NCI-H2196 treated with DMSO at 0.1 percent for 48 hours (cell line): ENCODE data around the gene CLASP1.

Source experiments
- DNase-seq: peaks from one replicate; lab custom pipeline; 2025; ENCODE audit not compliant: unreplicated experiment; lab: John Stamatoyannopoulos, UW

The CLASP1 gene

DNA sequence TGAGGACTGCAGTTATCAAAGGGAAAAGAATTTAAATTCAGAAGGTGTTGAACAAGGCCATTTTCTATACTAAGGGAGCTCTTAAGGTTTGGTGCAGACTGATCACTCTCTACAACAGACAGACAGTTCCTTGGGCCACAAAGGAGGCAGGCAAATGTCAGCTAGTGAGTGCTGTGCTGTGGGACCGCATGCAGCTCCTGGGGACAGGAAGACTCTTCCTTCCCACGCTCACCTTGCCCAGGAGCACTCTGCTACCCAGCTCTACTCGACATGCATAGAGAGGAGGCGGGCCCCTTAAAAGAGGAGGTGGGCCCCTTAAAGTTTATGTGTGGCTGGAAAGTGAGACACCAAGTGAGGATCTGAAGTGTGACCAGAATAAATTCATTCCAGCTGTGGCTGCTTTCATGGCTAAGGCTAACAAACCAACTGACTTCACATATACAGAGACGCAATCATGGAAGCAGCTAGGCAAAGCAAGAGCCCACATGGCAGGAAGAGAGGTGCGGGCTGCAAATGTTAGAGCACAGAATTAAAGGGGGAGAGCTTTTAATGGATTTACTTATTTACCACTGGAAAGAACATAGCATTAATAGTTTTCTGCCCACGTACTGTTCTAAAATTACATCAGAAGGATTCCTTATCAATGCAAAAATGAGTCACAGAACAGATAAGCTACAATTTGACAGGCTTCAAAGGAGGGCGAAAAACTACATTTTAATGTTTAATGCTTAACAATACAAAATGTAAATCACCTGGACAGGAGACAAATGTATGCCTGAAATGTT lies 220.0 kb downstream of the CLASP1 start:
- no peak for DNase-seq

DNA sequence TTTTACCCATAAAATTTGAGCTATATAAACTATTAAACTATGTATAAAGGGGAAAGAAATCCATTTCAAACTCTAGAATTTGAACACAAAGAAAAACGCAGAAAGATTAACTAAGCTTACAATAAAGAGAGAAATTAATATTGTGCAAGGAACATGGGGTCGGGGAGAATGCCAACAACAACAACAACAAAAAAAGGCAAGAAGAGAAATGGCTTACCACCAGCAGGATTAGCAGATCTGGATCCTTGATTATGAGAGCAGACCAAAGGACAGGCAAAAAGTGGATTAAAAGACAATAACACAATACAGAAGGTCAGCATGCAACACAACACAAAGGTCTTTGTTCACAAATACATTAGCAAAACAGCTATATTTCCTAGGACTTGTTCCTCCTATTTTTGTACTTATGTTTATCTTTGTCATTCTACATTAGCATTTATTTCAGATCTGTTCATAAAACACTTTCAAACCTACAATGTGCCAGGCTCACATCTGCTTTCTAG lies 222.0 kb downstream of the CLASP1 start:
- DNase-seq, result no peak

- DNase-seq, result no peak
These were observed 228.8 kb downstream of the CLASP1 start for GRCh38 chr2:121420486-121420885.

DNA sequence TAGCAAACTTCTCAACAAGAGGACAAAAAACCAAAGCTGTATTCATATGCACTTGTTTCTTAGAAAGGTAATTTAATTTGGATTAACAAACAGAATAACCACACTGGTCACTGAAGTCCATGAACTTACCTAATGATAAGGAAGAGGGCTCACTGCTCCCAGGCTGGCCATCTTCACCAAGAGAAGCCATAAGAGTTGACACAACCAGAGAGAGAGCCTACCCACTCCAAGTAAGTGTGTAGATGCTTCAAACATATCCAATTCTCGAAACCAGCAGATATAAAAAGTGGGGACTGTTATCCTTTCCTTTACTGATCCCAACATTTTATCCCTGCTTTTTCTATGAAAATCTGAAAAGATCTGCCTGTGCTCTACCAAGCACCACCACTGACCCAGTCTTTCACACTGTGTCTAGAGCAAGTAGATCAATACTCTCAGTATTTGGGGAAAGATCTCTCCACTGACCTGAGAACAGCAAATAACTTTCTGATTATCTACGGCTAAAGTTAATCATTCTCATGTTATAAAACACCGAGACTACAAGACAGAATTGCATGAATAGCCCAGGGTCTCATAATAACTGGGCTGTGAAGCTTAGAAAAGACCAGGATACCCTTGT lies 230.1 kb downstream of the CLASP1 start:
- DNase-seq, result no peak

DNA sequence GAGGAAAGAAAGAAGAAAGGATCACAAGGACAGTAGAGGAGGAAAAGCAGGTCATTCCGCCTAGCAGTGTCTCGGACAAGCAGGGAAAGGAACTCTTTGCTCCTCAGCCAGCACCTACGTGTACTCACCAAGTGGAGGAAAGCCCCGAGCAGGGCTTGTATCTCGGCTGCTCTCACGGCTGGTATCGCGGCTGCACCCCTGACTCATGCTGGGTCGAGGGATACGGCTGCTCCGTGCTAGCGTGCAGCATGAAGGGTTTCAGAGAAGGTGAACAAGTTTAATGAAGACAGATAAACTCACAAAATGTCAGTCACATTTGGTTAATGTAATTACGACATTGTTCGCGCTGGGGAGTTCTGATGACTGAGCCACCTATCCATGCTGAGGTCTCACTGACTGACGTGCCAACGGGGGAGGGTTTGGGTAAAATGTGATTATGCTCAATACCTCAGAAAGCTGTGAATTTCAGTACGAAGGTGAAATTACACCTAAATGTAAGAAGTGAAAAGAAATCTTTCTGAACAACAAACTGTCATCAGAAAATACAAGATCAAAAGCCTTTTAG lies 230.7 kb downstream of the CLASP1 start:
- no peak for DNase-seq

DNA sequence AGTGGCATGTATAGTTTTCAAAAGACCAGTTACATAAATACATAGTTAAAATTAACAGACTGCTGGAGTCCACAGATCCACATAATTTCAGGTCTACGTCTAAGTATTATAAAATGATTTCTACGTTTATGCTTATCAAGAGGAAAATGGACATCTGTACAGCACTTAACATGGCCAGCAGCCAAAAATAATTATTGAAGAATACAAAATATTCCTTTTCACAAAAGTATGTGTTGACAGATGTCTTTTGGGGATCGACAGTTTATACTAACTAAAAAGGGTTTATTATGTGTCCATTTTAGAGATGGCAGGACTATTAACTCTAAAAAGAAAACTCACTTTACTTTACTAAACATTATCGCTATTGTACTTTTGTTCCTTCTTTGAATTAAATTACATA lies 231.4 kb downstream of the CLASP1 start:
- DNase-seq, result no peak

GRCh38 chr2:121415727-121416126 lies 233.5 kb downstream of the CLASP1 start:
- no peak for DNase-seq

- no peak for DNase-seq
These were observed 236.9 kb downstream of the CLASP1 start for GRCh38 chr2:121412349-121412748.

DNA sequence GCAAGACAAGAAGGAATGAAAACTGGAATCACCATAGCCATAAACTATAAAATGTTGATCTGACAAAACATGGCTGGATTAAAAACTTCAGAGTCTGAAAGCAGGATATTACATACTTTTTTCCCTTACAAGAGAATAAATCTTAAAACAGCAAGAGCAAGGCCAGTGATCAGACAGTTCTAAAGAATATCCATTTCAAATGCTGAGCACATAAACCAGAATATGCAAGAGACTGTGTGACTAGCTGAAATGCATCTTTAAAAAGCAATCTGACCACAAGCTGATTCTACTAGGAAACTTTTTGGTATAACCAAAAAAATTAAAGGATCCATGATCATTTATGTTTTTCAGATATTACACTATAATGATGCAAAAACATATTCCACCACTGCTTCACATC lies 239.3 kb downstream of the CLASP1 start:
- DNase-seq, result no peak

DNA sequence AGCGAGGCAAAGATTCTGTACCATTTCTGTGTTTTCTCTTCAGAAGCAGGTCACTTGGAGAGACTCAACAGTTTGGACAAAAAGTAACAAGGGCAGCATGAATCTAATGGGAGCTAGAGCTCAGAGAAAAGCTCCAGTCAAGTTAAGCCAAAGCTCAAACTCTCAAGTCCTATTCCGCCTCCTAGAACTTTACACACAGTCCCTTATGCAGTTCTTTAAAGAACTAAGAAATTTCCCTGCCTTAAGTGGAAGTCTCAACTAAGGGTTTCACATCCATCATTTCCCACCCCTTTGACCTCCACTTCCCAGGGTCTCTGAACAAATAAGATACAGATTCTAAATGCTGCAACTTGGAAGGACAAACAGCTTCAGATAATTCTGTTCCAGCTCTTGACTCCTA lies 239.9 kb downstream of the CLASP1 start:
- DNase-seq, result no peak

- DNase-seq, result no peak
These were observed 240.6 kb downstream of the CLASP1 start for GRCh38 chr2:121408641-121409040.

- no peak for DNase-seq
These were observed 244.0 kb downstream of the CLASP1 start for GRCh38 chr2:121405233-121405632.

DNA sequence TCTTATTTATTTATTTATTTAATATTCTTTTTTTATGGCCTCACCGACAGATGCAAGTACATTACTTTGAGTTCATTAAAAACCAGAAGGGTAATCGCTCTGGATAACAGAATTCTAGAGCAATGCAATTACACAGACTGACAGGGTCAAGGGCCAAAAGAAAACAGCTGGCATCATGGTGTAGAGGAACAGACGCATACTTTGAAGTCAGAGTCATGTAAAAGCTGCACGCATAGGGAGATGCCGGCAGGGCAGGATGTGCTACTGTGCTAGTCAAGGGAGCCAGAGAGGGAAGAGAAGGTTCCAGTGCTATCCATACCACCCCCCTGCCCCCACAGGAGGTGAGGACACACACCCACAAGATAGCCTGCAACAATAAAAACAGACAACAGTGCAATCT lies 249.1 kb downstream of the CLASP1 start:
- DNase-seq, result no peak

DNA sequence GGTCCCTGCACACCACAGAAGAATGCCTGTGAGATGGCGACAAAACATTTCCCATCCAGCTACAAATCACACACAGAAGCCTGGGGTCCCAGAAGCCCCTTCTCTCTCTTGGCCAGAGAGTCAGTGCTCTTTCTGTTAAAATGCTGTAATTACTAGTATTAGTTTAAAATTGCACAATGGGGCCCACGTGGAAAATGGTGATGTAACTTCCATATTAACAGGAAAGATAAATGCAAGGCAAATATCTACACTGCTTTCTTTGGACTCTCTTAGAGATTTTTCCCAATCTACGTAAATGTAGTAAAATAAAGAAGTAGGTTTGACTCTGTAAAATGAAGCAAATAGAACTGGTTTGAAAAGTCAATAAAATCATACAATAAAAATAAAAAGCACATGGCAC lies 250.4 kb downstream of the CLASP1 start:
- DNase-seq, result no peak

DNA sequence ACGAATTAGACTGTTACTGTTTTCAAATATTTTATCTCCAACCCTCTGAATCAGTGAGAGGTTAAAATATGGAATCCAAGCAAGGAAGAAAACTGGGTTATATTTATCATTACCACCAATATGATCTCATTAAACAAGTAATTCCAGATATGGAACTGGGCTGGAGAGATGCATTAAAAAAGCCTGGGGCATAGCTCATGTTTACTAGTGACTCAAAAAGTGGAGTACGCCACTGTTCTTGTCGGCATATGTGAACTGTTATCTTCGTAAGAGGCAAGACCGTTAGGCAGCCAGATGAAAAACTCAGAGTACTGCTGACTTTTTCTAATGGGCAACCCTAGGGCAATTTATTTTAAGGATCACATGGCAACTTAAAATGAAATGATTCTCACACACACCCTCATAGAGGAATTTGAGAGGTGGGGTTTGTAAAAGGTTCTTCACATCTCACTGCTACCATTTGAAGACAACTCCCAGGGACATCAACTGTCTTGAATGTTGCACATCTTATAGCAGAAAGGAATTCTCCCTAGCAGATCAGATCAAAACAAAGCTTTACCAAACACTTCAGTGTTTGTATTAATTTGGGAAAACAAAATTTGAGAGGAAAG lies 259.1 kb downstream of the CLASP1 start:
- DNase-seq, result no peak

- DNase-seq, result no peak
These were observed 260.9 kb downstream of the CLASP1 start for GRCh38 chr2:121388371-121388770.

- DNase-seq, result no peak
These were observed 261.5 kb downstream of the CLASP1 start for GRCh38 chr2:121387591-121388325.

GRCh38 chr2:121386707-121387106 lies 262.6 kb downstream of the CLASP1 start:
- no peak for DNase-seq

- DNase-seq, result no peak
These were observed 263.2 kb downstream of the CLASP1 start for GRCh38 chr2:121386102-121386501.

- no peak for DNase-seq
These were observed 266.5 kb downstream of the CLASP1 start for GRCh38 chr2:121382744-121383143.

DNA sequence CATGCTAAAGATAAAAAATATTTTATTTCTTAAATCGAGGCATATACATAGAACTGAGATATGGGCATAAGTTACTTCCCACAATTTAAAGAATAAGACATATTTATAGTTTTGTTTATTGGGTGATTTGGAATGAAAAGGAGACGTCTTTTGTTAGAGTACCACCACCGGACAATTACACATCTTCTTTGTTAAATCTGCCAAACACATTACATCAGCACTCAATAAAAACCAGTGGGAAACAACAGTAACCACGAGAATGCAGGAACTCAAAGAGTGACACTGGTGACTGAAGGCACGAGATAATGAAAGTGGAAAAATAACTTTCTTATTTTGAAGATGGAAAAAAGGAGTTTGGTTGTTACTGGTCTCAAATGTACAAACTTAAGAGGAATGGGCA lies 271.6 kb downstream of the CLASP1 start:
- DNase-seq, result no peak
